Measurements from ENCODE around the gene ATP6V0A4. TPM values are rescaled to one million over a fixed set of nuclear protein-coding genes. Genes with fewer than 3 reads are reported as not detected.

The ATP6V0A4 gene
- total RNA-seq, 2 experiments from 2014 or later, result not detected

- Mint-ChIP-seq H3K27me3 (peaks cover 7% of the 10 kb centered on the region), H3K4me1 (no peaks in the 10 kb centered on the region), H3K9me3 (peaks cover 1% of the 10 kb centered on the region), H3K4me3 (no peak overlapping the region), H3K36me3 (no peaks in the 10 kb centered on the region), H3K27ac (no peak overlapping the region)
- POLR2A ChIA-PET, result no interaction called here
- ATAC-seq (ENCODE audit: low read depth) (no peak), DNase-seq (no peak)
Measured at GRCh38 chr7:138796038-138796615, 1.9 kb downstream of the ATP6V0A4 start.

- ATAC-seq (ENCODE audit: low read depth) (no peak), DNase-seq (no peak)
- Mint-ChIP-seq H3K27ac (no peak overlapping the region), H3K36me3 (peaks cover 1% of the 10 kb centered on the region), H3K4me1 (peaks cover 1% of the 10 kb centered on the region), H3K27me3 (peaks cover 10% of the 10 kb centered on the region), H3K9me3 (peaks cover 5% of the 10 kb centered on the region), H3K4me3 (no peak overlapping the region)
- POLR2A ChIA-PET, result no interaction called here
Measured at GRCh38 chr7:138785587-138786437, 12.2 kb downstream of the ATP6V0A4 start.

- Mint-ChIP-seq H3K4me1 (peaks cover 1% of the 10 kb centered on the region), H3K36me3 (peaks cover 1% of the 10 kb centered on the region), H3K4me3 (no peak overlapping the region), H3K27me3 (peaks cover 10% of the 10 kb centered on the region), H3K9me3 (peaks cover 5% of the 10 kb centered on the region), H3K27ac (no peak overlapping the region)
- DNase-seq (no peak), ATAC-seq (ENCODE audit: low read depth) (no peak)
- POLR2A ChIA-PET, result no interaction called here
Measured at GRCh38 chr7:138784692-138785091, 13.3 kb downstream of the ATP6V0A4 start.

- no peaks in the 10 kb centered on the region for H3K9me3 Mint-ChIP-seq
- no peak overlapping the region for H3K27ac Mint-ChIP-seq
- peaks cover 5% of the 10 kb centered on the region for H3K27me3 Mint-ChIP-seq
- ATAC-seq (ENCODE audit: low read depth) (no peak), DNase-seq (no peak)
- no peak overlapping the region for H3K4me3 Mint-ChIP-seq
- POLR2A ChIA-PET, result no interaction called here
- peaks cover under 1% of the 10 kb centered on the region for H3K4me1 Mint-ChIP-seq
- no peaks in the 10 kb centered on the region for H3K36me3 Mint-ChIP-seq
Measured at GRCh38 chr7:138781004-138781403, 17.0 kb downstream of the ATP6V0A4 start.

GRCh38 chr7:138776166-138776833 is 21.7 kb downstream of the ATP6V0A4 start:
- no peaks in the 10 kb centered on the region for H3K36me3 Mint-ChIP-seq
- H3K4me1 Mint-ChIP-seq, result no peaks in the 10 kb centered on the region
- POLR2A ChIA-PET, result no interaction called here
- no peak for DNase-seq
- ATAC-seq (ENCODE audit: low read depth), result no peak
- H3K27ac Mint-ChIP-seq, result no peak overlapping the region
- H3K27me3 Mint-ChIP-seq, result no peaks in the 10 kb centered on the region
- H3K4me3 Mint-ChIP-seq, result no peak overlapping the region
- no peaks in the 10 kb centered on the region for H3K9me3 Mint-ChIP-seq

GRCh38 chr7:138773817-138774216 is 24.2 kb downstream of the ATP6V0A4 start:
- DNase-seq (no peak), ATAC-seq (ENCODE audit: low read depth) (no peak)
- POLR2A ChIA-PET, result no interaction called here
- H3K27me3 Mint-ChIP-seq, result peaks cover 2% of the 10 kb centered on the region
- no peaks in the 10 kb centered on the region for H3K9me3 Mint-ChIP-seq
- H3K36me3 Mint-ChIP-seq, result no peaks in the 10 kb centered on the region
- H3K27ac Mint-ChIP-seq, result no peak overlapping the region
- no peaks in the 10 kb centered on the region for H3K4me1 Mint-ChIP-seq
- H3K4me3 Mint-ChIP-seq, result no peak overlapping the region

GRCh38 chr7:138773176-138773575 is 24.8 kb downstream of the ATP6V0A4 start:
- Mint-ChIP-seq H3K4me1 (no peaks in the 10 kb centered on the region), H3K27ac (no peak overlapping the region), H3K36me3 (no peaks in the 10 kb centered on the region), H3K9me3 (no peaks in the 10 kb centered on the region), H3K27me3 (peaks cover 2% of the 10 kb centered on the region), H3K4me3 (no peak overlapping the region)
- POLR2A ChIA-PET, result no interaction called here
- ATAC-seq (ENCODE audit: low read depth) (no peak), DNase-seq (no peak)

GRCh38 chr7:138770904-138771303 is 27.1 kb downstream of the ATP6V0A4 start:
- Mint-ChIP-seq H3K27ac (no peak overlapping the region), H3K4me3 (no peak overlapping the region), H3K4me1 (no peaks in the 10 kb centered on the region), H3K36me3 (no peaks in the 10 kb centered on the region), H3K9me3 (no peaks in the 10 kb centered on the region), H3K27me3 (peaks cover 2% of the 10 kb centered on the region)
- ATAC-seq (ENCODE audit: low read depth) (no peak), DNase-seq (no peak)
- POLR2A ChIA-PET, result no interaction called here

GRCh38 chr7:138768241-138768640 is 29.8 kb downstream of the ATP6V0A4 start:
- POLR2A ChIA-PET, result no interaction called here
- Mint-ChIP-seq H3K27me3 (peaks cover 2% of the 10 kb centered on the region), H3K4me1 (peaks cover 2% of the 10 kb centered on the region), H3K4me3 (no peak overlapping the region), H3K36me3 (no peaks in the 10 kb centered on the region), H3K9me3 (no peaks in the 10 kb centered on the region), H3K27ac (no peak overlapping the region)
- DNase-seq (no peak), ATAC-seq (ENCODE audit: low read depth) (no peak)

GRCh38 chr7:138756591-138757242 is 41.3 kb downstream of the ATP6V0A4 start:
- POLR2A ChIA-PET, result no interaction called here
- no peak overlapping the region for H3K4me3 Mint-ChIP-seq
- DNase-seq (no peak), ATAC-seq (ENCODE audit: low read depth) (no peak)
- no peaks in the 10 kb centered on the region for H3K9me3 Mint-ChIP-seq
- peaks cover 26% of the 10 kb centered on the region for H3K4me1 Mint-ChIP-seq
- H3K27ac Mint-ChIP-seq, result no peak overlapping the region
- H3K27me3 Mint-ChIP-seq, result peaks cover 4% of the 10 kb centered on the region
- no peaks in the 10 kb centered on the region for H3K36me3 Mint-ChIP-seq

- H3K27me3 Mint-ChIP-seq, result peaks cover 4% of the 10 kb centered on the region
- no peak overlapping the region for H3K4me3 Mint-ChIP-seq
- POLR2A ChIA-PET, result no interaction called here
- no peak overlapping the region for H3K27ac Mint-ChIP-seq
- H3K36me3 Mint-ChIP-seq, result no peaks in the 10 kb centered on the region
- DNase-seq (no peak), ATAC-seq (ENCODE audit: low read depth) (no peak)
- no peaks in the 10 kb centered on the region for H3K9me3 Mint-ChIP-seq
- H3K4me1 Mint-ChIP-seq, result peaks cover 26% of the 10 kb centered on the region
Measured at GRCh38 chr7:138755842-138756590, 42.0 kb downstream of the ATP6V0A4 start.

GRCh38 chr7:138755331-138755747 is 42.7 kb downstream of the ATP6V0A4 start:
- Mint-ChIP-seq H3K27ac (no peak overlapping the region), H3K4me1 (peaks cover 27% of the 10 kb centered on the region), H3K27me3 (peaks cover 4% of the 10 kb centered on the region), H3K4me3 (no peak overlapping the region), H3K9me3 (no peaks in the 10 kb centered on the region), H3K36me3 (no peaks in the 10 kb centered on the region)
- no peak for DNase-seq
- POLR2A ChIA-PET, result no interaction called here
- ATAC-seq (ENCODE audit: low read depth), result no peak

- ATAC-seq (ENCODE audit: low read depth) (no peak), DNase-seq (no peak)
- peaks cover 36% of the 10 kb centered on the region for H3K4me1 Mint-ChIP-seq
- POLR2A ChIA-PET, result no interaction called here
- H3K4me3 Mint-ChIP-seq, result peak overlapping the region; percentile 65
- H3K27ac Mint-ChIP-seq, result no peak overlapping the region
- peaks cover 10% of the 10 kb centered on the region for H3K27me3 Mint-ChIP-seq
- H3K9me3 Mint-ChIP-seq, result no peaks in the 10 kb centered on the region
- H3K36me3 Mint-ChIP-seq, result no peaks in the 10 kb centered on the region
Measured at GRCh38 chr7:138753610-138754009, 44.4 kb downstream of the ATP6V0A4 start.
